GM18498 (cell line): ENCODE data around the gene PAPPA2.
A peak's percentile ranks its signal among the peaks of the same experiment; 100 is the strongest.

Experiments
- ATAC-seq: cut with Tn5 transposase; IDR thresholded peaks from one replicate; pipeline ENCODE4 v1.9.1; 2021; ENCODE audit warnings: mild to moderate bottlenecking, moderate library complexity; ENCODE audit not compliant: unreplicated experiment

The PAPPA2 gene

DNA sequence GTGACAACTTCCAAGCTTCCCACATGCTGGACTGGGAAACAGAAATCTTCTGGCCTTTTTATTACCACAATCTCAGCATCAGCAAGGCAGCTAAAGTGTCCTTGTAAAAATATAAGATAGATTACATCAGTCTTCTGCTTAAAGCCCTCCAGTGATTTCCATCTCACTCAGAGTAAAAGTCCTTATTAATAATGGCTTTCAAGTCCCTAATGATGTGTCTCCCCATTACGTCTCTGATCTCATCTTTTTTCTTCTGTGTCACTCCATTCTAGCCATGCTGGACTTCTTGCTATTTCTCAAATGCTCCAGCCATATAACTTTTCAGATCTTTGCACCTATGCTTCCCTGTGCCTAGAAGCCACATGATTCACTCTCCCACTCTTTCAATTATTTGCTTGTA, 22.1 kb downstream of the PAPPA2 start:
- no peak for ATAC-seq

DNA sequence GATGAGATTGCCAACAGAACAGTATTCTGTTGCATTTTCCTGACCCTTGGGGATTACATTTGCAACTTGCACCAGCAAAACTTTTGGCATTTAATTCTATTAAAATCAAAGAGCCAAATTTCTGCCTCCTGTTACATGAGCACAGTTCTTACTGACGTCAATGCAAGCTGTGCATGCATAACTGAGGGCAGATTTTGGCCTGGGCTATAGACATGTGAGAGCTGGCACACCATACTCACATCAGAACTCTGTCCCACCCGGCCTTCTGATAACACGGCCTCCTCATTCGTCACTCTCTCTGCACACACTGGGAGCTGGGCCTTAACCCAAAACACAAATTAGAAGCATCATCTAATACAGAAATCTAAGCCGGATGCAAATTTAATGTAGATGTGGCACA, 31.5 kb downstream of the PAPPA2 start:
- ATAC-seq: no peak

DNA sequence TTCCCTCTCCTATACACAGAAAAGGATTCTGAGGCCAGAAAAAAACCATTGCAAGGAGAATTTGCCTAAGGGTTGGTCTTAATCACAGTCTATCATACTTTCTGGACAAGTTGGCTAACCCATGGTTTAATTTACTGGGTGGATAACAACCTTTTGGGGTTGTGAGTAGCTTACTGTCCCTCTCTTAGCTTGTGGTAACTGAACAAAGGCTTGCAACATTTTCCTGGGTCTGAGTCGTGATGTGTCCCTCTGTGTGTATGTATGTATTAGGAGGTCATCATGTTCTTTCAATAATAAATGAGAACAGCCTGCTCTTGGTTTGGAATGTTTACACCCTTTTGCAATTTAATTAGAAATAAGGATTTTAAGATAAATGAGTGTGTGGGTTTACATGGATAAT, 36.7 kb downstream of the PAPPA2 start:
- no peak for ATAC-seq

DNA sequence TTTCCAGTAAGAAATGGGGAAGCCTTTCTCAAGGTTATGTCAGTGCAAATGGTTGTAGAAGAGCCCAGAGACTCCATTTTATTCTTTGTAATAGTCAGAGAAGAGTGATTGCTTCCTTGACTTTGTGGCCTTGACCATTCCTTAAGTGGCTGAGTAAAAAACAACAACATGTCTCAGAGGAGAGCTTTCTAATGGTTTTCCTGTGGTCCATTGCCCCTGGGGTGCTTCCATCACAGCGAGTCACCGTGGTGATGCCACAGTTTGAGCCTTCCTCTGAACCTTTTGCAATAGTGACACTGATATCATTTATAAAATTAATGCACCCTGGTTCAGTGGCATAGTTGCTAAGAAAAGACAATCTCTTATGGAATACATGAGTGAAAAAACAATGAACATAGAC, 38.6 kb downstream of the PAPPA2 start:
- ATAC-seq: no peak

DNA sequence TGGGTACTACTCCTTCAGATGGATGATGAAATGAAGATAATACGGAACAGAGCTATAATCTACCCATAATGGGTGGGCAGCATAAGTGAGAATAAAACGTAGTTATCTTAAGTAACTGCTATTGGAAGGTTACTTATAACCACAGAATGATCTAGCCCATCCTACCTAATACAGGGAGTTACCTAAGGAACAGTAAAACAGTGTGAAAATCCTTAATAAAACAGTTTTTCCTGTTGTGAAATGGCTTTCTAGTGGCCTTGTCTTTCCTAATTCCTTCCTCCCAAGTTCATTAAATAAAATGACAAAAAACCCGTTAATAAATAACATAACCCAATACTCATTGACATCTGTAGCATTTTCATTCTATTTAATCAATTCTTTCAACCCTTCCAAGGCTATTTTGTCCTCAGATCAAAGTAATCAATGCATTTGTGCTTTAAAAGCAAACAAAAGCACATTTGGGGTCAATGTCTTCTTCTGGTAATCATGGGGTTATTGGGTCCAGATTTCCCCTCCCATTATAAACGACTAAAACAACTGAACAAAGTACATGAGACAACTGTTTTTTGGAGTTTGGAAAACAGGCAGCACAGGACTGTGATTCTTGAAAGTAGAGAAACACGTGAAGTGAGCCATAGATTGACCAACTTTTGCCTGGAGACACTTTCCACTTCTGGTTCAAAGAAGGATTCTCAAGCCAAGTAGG, 42.0 kb downstream of the PAPPA2 start:
- ATAC-seq: no peak

DNA sequence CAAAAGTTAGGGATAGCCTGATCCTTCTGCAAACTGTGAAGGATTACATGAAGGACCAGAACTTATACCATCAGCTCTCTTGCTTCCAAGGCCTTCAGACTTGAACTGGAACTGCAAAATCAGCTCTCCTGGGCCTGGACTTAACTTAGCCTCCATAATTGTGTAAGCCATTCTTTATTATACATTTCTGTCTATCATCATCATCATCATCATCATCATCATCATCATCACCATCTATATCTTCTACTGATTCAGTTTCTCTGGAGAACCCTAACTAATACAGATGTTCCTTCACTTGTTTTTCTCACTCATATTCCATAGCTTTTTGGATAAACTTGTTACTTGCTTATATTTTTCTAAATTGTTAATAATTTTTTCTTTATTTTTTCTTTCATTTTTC, 50.0 kb downstream of the PAPPA2 start:
- ATAC-seq: no peak

DNA sequence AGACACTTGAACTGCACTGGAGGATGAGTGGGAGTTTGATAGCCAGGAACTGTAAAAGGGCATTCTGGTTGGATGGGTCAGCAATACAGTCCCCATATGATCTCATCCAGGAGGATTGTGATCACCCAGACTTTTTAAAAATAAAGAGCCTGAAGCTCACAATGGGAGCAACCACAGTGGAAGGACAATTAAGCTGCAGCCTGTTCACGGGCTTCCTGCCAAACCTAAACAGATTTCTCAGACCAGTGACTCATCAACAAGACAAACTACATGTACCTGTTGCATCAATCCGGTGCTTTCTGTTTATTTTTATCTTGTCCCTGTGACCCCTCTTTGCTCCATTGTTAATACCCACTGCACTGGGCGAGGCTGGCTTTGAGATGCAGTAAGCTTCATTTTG, 52.3 kb downstream of the PAPPA2 start:
- no peak for ATAC-seq

DNA sequence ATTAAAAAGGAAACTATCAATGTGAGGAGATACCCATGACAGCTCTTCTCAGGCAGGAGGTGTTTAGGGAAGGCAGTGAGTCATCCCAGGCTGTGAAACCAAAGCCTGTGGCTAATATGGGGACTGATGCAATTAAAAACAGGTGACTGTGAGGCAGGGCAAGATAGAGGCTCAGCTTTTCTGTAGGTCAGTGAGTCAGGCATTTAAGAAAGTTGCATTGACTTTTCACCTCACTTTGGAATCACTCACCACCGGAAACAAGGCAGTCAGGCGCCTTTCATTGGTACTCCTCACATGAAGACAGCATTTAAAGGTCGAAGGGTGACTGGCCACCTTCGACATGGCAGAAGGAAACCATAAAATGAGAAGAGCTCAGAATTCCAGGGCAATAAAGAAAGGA, 54.5 kb downstream of the PAPPA2 start:
- ATAC-seq: peak; percentile 62

DNA sequence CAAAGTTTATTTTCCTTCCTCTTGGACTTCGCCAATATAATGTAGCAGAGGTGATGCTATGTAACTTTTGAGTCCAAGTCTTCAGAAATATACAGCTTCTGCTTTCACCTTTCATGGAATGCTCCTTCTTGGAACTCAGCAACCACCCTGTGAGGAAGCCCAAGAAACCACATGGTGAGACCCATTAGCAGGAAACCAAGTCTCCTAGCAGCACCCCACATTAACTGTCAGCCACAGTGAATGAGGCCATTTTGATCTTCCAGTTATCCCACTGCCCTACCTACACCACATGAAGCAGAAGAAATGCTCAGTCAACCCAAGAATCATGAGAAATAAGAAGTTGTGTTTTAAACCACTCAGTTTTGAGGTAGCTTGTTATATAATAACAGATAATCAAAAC, 58.2 kb downstream of the PAPPA2 start:
- no peak for ATAC-seq

DNA sequence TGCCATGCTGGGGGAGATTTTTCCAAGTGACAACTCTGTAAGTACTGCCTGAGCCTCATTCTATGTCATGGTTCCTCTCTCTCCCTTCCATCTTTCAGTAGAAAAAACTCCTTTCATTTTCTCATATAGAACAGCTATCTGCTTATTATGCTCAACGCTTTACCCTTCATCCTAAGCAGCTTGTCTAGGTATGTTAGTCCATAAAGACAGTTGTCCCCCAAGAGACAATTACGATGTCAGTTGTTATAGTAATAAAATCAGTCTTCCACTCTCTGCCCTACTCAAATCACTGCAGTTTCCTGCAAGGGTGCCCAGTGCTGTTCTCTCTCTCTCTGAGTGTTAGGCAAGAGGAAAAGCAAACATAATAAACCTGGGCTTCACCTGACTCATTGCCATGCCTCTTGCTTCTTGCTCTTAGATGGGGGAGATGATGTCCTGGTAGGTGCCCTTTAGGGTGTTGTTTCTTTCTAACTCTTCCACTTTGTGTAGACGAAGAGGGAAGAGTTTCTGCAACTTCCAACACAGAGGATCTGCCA, 59.4 kb downstream of the PAPPA2 start:
- no peak for ATAC-seq

DNA sequence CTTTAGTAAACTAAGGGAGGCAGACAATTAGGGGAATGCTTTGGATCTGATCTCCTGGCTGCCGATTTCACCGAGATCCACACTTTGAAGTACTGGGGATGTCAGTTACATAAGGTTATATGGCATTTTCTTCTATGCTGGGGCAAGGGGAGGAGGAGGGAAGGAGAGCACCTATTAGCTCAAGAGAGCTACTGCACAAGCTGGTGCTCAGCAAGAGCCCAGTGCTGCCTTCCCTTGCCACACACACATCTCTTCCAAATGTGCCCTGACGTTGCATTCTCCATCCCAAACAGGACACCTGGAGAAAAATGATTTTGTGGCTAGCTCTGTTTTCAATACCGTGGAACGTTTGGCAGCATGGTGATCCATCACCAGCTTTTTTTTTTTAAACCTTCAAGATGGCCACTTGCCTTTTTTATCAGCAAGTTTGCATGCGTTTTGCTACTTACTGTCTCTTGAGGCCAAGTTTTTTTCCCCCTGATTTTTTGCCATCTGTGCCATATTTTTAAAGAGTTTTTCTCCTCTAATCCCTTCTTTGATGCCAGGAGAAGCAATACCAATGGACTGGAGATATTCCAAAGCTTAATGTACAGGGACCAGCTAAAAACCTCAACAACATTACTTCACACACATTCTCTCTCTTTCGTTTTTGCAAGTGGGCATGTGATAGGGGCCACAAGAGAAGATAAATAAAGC, 66.6 kb downstream of the PAPPA2 start:
- no peak for ATAC-seq

DNA sequence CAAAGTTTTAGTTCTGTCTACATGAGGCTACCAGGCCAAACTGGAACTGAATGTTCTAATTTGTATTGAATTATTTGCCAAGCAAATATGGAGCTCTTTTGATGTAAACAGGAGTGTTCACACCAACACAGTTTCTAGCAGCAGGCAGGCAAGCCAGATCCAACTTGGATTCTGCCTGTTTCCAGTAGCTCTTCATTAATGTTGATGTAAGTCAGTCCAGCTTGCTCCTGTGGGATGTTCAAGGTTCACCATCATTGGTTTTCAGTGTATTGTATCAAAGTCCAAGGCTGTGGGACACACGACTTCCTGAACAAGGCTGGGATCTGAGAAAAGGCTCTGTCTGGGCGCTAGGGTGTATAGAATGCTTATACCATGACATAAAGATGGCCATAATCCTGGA, 68.1 kb downstream of the PAPPA2 start:
- ATAC-seq: no peak

DNA sequence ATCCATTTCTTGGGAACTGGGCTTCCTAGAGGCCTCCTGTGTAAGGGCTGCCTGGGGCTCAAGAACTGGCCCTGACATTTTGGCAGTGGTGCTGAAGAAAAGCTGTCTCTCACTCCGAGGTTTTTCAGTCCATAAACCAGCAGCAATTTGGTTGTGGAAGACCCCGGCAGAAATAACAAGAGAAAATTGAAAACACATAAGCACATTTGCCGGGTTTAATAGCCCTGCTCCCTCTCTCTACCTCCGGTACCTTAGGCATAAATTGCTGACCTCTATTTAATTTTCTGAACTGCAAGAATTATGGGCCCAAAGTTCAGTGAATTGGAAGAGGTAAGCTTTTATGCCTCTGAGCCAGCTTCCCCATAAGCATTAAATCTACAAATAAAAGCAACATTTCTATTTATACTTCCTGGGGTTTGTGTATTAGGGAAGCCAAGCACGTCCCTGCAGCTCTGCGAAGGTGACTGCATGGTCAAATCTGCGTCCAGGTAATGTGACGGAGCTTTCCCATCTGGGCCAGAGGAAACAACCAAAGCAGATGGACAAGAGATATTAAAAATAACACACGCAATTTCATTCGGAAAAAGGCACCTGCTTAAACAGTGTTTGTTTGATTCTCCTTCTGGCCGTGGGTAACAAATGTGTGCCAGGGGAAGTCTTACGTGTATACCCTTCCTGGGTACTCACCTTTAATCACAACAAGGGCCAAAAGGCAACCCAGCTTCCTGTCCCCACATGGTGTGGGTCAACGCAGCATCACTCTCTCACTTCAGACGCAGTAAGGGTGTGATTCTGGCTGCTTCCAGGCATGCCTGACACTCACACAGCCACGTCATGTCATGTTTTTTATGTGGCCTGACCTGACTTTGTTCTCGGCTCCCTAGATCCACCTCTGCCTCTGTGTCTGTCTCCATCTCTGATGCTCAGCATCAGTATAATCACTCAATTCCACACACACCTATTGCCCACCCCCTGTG, 69.2 kb downstream of the PAPPA2 start:
- ATAC-seq: no peak

DNA sequence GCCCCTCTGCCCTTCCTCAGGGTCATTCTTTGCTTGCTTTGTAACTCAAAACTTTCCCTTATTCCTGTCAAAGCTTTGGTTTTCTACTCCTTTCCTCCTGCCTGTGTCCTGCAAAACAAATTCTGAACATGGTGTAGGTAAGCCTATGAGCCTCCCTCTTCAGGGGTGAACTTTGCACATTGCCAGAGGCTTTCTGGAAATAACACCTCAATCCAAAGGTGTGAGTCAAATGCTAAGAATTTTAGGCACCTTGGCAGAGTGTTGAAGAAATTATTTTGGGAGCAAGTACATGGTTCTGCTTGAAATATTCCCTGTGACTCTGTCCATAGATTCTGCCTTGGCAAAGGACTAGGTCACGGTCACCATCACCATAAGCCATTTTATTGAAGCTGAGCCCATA, 70.0 kb downstream of the PAPPA2 start:
- no peak for ATAC-seq

DNA sequence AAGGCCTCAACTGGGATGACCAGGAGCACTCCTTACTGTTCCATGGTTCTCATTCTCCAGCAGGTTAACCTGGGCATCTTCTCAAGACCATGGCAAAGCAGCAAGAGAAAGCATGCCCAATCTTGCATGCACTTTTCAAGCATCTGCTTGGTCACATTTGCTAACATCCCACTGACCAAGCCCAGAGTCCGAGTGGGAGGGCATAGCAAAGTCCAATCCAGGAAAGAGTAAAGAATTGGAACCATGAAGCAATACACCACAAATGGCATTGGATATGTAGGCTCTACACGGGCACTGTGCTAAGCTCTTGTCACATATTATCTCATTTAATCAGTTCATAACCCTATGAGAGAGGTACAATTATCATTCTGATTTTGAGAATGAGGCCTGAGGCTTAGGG, 73.6 kb downstream of the PAPPA2 start:
- no peak for ATAC-seq

DNA sequence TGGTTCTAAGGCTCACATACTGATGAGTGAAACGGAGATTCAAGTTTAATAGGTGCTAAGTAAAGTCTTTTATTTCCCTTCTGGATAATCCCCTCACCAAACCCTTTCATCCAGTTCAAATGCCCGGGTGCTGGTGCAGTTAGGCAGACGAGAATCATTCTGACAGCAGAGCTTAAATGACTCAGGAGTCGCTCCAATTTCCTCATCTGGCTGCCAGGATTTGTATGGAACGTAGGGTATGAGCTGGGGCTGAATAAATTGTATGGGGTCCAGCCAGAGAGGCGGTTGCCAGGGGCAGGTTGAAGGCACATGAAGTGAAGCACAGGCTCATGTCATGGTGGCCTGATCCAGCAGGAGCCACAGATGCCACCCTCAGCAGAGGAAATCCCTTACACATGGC, 76.0 kb downstream of the PAPPA2 start:
- ATAC-seq: no peak

DNA sequence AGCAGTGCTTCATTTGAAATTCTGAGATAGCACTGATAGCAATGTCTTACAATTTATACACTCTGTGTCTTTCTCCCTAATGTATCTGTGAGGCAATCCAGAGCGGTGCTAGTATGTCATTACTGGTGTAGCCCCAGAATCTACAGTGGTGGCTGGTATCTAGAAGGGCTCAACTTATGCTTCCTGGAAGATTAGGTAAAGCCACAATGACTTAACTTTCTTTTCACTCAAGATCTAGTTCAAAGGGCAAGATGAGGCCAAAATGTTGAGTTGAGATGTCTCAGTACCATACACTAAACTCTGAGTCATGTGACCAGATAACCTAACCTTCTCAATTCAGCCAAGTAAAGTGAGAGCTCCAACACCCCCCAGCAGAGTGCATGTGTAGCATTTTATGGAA, 77.5 kb downstream of the PAPPA2 start:
- no peak for ATAC-seq

DNA sequence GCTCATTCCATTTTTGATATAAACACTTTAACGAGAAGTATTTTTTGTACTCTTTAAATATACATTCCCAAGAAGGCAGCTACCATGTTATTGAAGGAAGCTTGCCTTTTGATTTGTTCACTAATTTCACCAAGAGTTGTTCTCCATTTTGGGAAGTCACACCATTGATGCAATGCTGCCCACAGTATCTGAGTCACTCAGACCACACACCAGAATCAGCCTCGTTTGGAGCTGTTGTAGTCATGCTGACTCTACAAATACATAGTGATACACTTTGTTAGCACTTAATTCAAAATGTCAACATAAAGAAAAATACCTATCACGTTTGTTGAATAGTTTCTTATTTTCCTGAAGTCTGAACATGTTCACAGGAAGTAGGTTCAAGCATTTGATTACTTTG, 78.7 kb downstream of the PAPPA2 start:
- no peak for ATAC-seq

DNA sequence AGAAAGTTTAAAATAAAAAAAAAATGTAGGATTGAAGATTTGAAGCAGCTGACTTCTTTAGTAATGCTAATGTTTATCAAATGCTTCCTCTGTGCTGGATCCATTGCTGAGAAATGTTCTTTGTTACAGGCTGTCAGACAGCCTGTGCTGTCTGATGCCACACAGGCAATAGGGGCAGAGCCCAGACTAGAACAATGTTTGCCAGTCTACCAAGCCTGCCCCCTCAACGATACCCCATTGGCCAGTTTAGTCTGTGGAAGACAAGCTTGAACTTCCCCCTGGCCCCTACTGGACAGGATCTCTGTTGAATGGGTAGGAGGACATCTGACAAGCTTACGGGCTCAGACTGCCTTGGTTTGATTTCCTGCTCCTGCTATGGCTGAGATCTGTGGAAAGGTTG, 79.4 kb downstream of the PAPPA2 start:
- no peak for ATAC-seq

DNA sequence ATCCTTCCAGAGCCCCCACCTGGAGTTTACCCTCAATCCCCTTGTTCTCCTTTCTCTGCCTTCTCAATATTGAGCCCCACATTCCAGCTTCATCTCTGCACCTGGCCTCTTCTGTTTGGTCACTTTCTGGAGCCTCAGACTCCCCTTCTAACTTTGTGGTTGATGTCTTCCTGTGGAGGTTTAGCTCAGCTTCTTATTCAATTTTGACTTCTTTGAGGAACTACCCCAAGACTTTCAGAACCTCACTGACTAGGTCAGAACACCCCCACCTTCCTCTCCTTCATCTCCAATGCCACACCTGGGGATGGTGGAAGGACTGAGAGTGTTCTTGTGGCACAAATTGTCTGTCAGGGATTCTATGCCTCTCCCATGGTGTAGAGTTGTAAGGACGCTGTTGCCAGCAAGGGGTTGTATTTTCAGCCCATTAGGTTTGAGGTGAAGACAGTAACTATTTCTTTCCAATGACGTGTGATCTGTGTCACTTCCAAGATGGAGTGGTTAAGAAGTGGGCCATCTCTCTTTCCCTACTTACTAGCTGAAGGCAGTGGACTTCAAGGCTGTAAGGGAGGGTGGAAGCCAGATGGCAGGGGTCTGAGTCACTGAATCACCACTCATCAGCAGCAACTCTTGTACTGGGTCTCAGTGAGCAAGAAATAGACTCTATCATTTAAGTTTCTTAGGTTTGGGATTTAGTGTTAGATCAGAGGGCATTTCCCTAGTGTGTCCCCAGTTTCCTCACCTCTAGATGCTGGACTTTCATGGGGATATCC, 80.6 kb downstream of the PAPPA2 start:
- ATAC-seq: no peak
